ENCODE results near the gene RAX2. TPM values are rescaled to one million over a fixed set of nuclear protein-coding genes. Genes with fewer than 3 reads are reported as not detected.

RAX2 gene
- total and polyA plus RNA-seq, 9 of the 15 experiments (the other 6 are each of a cell fraction or from before 2014, with no cell fraction given), result not detected

DNA sequence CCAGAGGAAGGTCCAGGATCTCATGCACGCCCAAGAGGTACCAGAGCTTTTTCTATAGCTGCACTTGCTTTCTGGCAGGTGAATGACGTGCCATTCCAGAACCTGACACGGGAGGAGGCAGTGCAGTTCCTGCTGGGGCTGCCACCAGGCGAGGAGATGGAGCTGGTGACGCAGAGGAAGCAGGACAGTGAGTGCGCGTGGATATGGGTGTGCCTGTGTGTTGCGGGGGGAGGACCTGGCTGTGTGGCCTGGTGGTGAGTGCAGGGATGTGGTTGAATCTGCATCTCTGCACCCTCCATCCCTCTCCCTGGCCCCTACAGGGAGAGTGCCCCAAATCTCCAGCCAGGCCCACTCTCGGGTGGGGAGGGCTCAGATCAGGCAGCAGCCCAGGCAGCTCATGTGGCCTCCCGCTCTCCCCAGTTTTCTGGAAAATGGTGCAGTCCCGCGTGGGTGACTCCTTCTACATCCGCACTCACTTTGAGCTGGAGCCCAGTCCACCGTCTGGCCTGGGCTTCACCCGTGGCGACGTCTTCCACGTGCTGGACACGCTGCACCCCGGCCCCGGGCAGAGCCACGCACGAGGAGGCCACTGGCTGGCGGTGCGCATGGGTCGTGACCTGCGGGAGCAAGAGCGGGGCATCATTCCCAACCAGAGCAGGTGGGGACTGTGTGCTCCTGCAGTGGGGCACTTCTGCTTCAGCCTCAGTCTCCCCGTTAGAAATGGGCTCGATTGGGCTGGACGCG is 33.4 kb downstream of the RAX2 start (continued):
- TF ChIP-seq, protein P1, sequence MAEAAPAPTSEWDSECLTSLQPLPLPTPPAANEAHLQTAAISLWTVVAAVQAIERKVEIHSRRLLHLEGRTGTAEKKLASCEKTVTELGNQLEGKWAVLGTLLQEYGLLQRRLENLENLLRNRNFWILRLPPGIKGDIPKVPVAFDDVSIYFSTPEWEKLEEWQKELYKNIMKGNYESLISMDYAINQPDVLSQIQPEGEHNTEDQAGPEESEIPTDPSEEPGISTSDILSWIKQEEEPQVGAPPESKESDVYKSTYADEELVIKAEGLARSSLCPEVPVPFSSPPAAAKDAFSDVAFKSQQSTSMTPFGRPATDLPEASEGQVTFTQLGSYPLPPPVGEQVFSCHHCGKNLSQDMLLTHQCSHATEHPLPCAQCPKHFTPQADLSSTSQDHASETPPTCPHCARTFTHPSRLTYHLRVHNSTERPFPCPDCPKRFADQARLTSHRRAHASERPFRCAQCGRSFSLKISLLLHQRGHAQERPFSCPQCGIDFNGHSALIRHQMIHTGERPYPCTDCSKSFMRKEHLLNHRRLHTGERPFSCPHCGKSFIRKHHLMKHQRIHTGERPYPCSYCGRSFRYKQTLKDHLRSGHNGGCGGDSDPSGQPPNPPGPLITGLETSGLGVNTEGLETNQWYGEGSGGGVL (CRISPR knock-in tag; IDR thresholded peaks at IDR 0.05), result no peak
- TF ChIP-seq, protein P2, sequence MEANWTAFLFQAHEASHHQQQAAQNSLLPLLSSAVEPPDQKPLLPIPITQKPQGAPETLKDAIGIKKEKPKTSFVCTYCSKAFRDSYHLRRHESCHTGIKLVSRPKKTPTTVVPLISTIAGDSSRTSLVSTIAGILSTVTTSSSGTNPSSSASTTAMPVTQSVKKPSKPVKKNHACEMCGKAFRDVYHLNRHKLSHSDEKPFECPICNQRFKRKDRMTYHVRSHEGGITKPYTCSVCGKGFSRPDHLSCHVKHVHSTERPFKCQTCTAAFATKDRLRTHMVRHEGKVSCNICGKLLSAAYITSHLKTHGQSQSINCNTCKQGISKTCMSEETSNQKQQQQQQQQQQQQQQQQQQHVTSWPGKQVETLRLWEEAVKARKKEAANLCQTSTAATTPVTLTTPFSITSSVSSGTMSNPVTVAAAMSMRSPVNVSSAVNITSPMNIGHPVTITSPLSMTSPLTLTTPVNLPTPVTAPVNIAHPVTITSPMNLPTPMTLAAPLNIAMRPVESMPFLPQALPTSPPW (CRISPR knock-in tag; IDR thresholded peaks at IDR 0.05), result peak; percentile 58; the same call in 1 of the 2 replicates
- TF ChIP-seq FOXM1 (IDR thresholded peaks at IDR 0.05; ENCODE audit: low read depth), result no peak
- TF ChIP-seq FOXM1 (CRISPR knock-in tag; IDR thresholded peaks at IDR 0.05; ENCODE audit: low read depth), result no peak

All from K562 (cell line).